Endothelial cell of umbilical vein (primary cell): ENCODE data around the gene RPIA. TPM values are rescaled to one million over a fixed set of nuclear protein-coding genes. Genes with fewer than 3 reads are reported as not detected.
A peak's percentile ranks its signal among the peaks of the same experiment; 100 is the strongest.

Experiments
- BruUV-seq: library from RNA; stranded (reverse); fragments of 400-500 nt; replicated peaks from 2 replicates; lab custom pipeline; 2021; lab: Mats Ljungman, UMichigan
- CTCF ChIA-PET: fragments of 300-600, 350-600 bp; sonication (Branson Sonifier 250); formaldehyde crosslinking; loops from one replicate; lab custom pipeline; 2021; ENCODE audit warnings: antibody characterized with exemption, inconsistent platforms; lab: Charles Lee
- POLR2A ChIA-PET: fragments of 300-600, 350-600 bp; sonication (Branson Sonifier 250); formaldehyde crosslinking; loops from one replicate; lab custom pipeline; 2021; ENCODE audit warnings: antibody characterized with exemption, inconsistent platforms; lab: Charles Lee
- DNase-seq: peaks from one replicate; pipeline ENCODE4 v3.0.0-alpha.2; 2011; ENCODE audit warnings: low read depth, low spot score
- FAIRE-seq: peaks from 2 replicates; lab custom pipeline; 2011; peaks lifted over from hg19 to GRCh38; lab: Jason Lieb, UNC
- H2AFZ ChIP-seq: 2 replicates; pipeline ENCODE4 v1.6.0; 2012; ENCODE audit warnings: low read depth, low read length, control low read depth, inconsistent platforms
- H3K27ac ChIP-seq: 2 replicates; pipeline ENCODE4 v1.5.1; 2011; ENCODE audit warnings: low read depth, mild to moderate bottlenecking, control low read depth, low read length, moderate library complexity; ENCODE audit not compliant: insufficient read depth
- H3K27me3 ChIP-seq, 2 experiments: 2 replicates each; pipeline versions ENCODE4 v1.6.0 to v1.6.1; 2011; ENCODE audit warnings: low read length in 2 of 2, mixed read lengths in 1 of 2; ENCODE audit not compliant: control insufficient read depth in 2 of 2, insufficient read depth in 2 of 2
- H3K36me3 ChIP-seq, 2 experiments: 2 replicates in 1 of 2; 3 replicates in 1 of 2; pipeline ENCODE4 v1.5.1; 2011; ENCODE audit warnings: low read length in 2 of 2, mild to moderate bottlenecking in 1 of 2, moderate library complexity in 1 of 2; ENCODE audit not compliant: control insufficient read depth in 2 of 2, insufficient read depth in 2 of 2; ENCODE audit errors: extremely low read depth in 1 of 2
- H3K4me1 ChIP-seq: 3 replicates; pipeline ENCODE4 v1.5.1; 2011; ENCODE audit warnings: mild to moderate bottlenecking, low read length; ENCODE audit not compliant: control insufficient read depth, insufficient read depth; ENCODE audit errors: extremely low read depth
- H3K4me2 ChIP-seq: 2 replicates; pipeline ENCODE4 v1.6.1; 2011; ENCODE audit warnings: low read length, control low read depth, mixed read lengths; ENCODE audit not compliant: insufficient read depth
- H3K4me3 ChIP-seq, 3 experiments: fragments of 200-600 bp in 1 of 3; sonication (generic), shearing (Covaris generic) in 1 of 3; replicated peaks in 1 of 3; 2 replicates each; pipeline ENCODE4 v1.5.1; 2011 to 2016; ENCODE audit warnings: control low read depth in 3 of 3, low read length in 3 of 3, mild to moderate bottlenecking in 2 of 3, inconsistent platforms in 1 of 3, low read depth in 1 of 3, moderate library complexity in 1 of 3; ENCODE audit not compliant: insufficient read depth in 1 of 3
- H3K79me2 ChIP-seq: 2 replicates; pipeline ENCODE4 v1.6.0; 2012; ENCODE audit warnings: low read length, inconsistent platforms; ENCODE audit not compliant: control insufficient read depth, insufficient read depth
- H3K9ac ChIP-seq: replicated peaks from 2 replicates; pipeline ENCODE3; 2011; ENCODE audit warnings: low read length, control low read depth; ENCODE audit not compliant: insufficient read depth; ENCODE audit errors: extremely low read depth
- H3K9me1 ChIP-seq: replicated peaks from 3 replicates; pipeline ENCODE4 v1.6.0; 2011; ENCODE audit warnings: mild to moderate bottlenecking, low read length; ENCODE audit not compliant: control insufficient read depth, insufficient read depth; ENCODE audit errors: extremely low read depth
- H3K9me3 ChIP-seq: replicated peaks from 2 replicates; pipeline ENCODE4 v1.5.1; 2012; ENCODE audit warnings: low read length, inconsistent platforms; ENCODE audit not compliant: control insufficient read depth, insufficient read depth
- H4K20me1 ChIP-seq: replicated peaks from 2 replicates; pipeline ENCODE3; 2011; ENCODE audit warnings: mild to moderate bottlenecking, low read length; ENCODE audit not compliant: control insufficient read depth, insufficient read depth; ENCODE audit errors: extremely low read depth
- CTCF ChIP-seq, 2 donors: IDR thresholded peaks; 1 replicate in 1 of 2; 2 replicates in 1 of 2; pipeline ENCODE4 v1.5.1; 2011; ENCODE audit warnings: low read length in 2 of 2, mild to moderate bottlenecking in 2 of 2, moderate library complexity in 2 of 2, control low read depth in 1 of 2, inconsistent platforms in 1 of 2, low read depth in 1 of 2; ENCODE audit not compliant: insufficient read depth in 1 of 2; ENCODE audit errors: extremely low read depth in 1 of 2
- GATA2 ChIP-seq: IDR thresholded peaks from 2 replicates; pipeline ENCODE4 v1.7.0; 2011; ENCODE audit warnings: low read depth, mild to moderate bottlenecking, moderate library complexity, mixed read lengths, low read length; ENCODE audit not compliant: insufficient read length, insufficient read depth
- POLR2AphosphoS5 ChIP-seq: IDR thresholded peaks from 2 replicates; pipeline ENCODE4 v1.6.1; 2012; ENCODE audit warnings: low read depth, mild to moderate bottlenecking, control low read depth, low read length, moderate library complexity; ENCODE audit not compliant: insufficient read depth
- dilution Hi-C: fragments of 300-500 bp; cut with MboI; formaldehyde crosslinking; loops from one replicate; pipeline ENCODE4 v1.15.0; 2019; ENCODE audit warnings: low sequenced_read_pairs; ENCODE audit not compliant: extremely low pct_ligation_motif_present
- intact Hi-C: fragments of 100-400 bp; cut with micrococcal nuclease; formaldehyde crosslinking; loops from one replicate; pipeline ENCODE4 v1.10.0; 2022
- polyA plus RNA-seq, 4 experiments: library from polyadenylated mRNA; depleted of rRNA in 3 of 4; stranded (reverse) in 3 of 4; unstranded in 1 of 4; fragments of >200 nt; gene quantifications; 2 replicates each; pipeline versions ENCODE4 v1.2.1 to v1.2.3, GENCODE V29; 2011 to 2012; ENCODE audit warnings: missing spikeins in 1 of 4
- total RNA-seq: library from RNA; stranded (reverse); gene quantifications from 2 replicates; pipeline ENCODE4 v1.2.3, GENCODE V29; 2021
- TF ChIP-seq, protein P1 (sequence below): IDR thresholded peaks from 2 replicates; pipeline ENCODE4 v1.6.1; 2011; ENCODE audit not compliant: insufficient read depth, insufficient read length

RPIA gene
- total and polyA plus RNA-seq, 2 donors (not counting 3 experiments of a cell fraction or from before 2014, with no cell fraction given), result 15.7 to 30.3 TPM

DNA sequence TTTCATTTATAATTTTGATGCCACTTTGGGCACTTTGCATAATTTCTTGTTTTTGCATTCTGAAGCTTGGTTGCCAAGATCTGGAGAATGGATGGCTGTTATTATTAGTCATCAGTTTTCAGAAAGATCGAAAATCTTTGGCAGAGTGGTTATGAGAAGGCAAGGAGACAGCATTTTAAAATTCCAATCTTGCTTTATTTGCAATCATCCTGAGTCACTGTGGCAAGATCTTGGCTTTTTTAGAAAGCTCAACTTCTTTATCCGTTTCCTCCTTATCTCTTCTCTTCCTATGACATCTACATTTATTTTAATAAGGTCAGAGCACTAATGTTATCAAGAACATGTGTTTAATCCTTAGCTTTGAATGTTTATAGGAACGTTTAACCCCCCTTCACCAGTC lies 33.1 kb upstream of the RPIA start:
- no peaks in the 10 kb centered on the region for H3K9me3 ChIP-seq
- POLR2A ChIA-PET, result no interaction called here
- H3K79me2 ChIP-seq, result no peaks in the 10 kb centered on the region
- H3K27me3 ChIP-seq, result no peaks in the 10 kb centered on the region
- DNase-seq (peak; percentile 37), FAIRE-seq (no peak)
- no peaks in the 10 kb centered on the region for H3K9me1 ChIP-seq
- dilution Hi-C loops (loop anchor here (25.0 kb wide), 1 partner anchor 96 kb away; no protein-coding TSS in a partner anchor), intact Hi-C loops (no loop called here)
- BruUV-seq, result no TSS peak
- H3K36me3 ChIP-seq, result no peaks in the 10 kb centered on the region
- H4K20me1 ChIP-seq, result no peaks in the 10 kb centered on the region
- TF ChIP-seq CTCF (IDR thresholded peaks at IDR 0.05; ENCODE audit: extremely low read depth in 1 of 2, insufficient read depth in 1 of 2, low read depth in 1 of 2, low read length in 2 of 2) (no peak), POLR2AphosphoS5 (no peak), GATA2 (no peak)
- TF ChIP-seq, protein P1, sequence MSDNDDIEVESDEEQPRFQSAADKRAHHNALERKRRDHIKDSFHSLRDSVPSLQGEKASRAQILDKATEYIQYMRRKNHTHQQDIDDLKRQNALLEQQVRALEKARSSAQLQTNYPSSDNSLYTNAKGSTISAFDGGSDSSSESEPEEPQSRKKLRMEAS, result no peak
- H3K4me2 ChIP-seq, result no peak overlapping the region
- CTCF ChIA-PET, result interaction anchor here (1.1 to 4.7 kb wide), 8 partner anchors 10 to 222 kb away, joined by 3 to 49 read pairs (median 4); no protein-coding TSS in a partner anchor
- no peak overlapping the region for H3K27ac ChIP-seq
- no peak overlapping the region for H3K4me3 ChIP-seq
- no peak overlapping the region for H2AFZ ChIP-seq
- H3K9ac ChIP-seq, result no peak overlapping the region
- H3K4me1 ChIP-seq, result peaks cover 11% of the 10 kb centered on the region
